Measurements from ENCODE around the gene MATCAP1.
A peak's percentile ranks its signal among the peaks of the same experiment; 100 is the strongest.

MATCAP1 gene

DNA sequence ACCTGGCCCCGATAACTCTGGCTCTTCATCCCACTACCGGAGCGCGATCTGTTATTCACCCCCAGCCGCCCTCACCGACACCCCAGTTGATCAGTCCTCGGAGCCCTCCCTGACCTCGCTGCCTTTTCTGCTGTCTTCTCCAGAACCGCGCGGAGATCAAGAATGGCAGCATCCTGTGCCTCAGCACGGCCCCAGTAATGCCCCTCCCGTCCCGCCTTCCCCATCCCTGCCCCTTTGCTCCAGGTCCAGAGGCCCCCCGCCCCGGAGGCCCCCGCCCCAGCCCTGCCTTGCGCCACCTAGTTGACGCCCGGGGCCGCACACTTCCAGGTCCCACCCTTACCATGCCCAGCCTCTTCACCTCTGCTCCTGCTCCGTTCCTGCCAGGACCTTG lies 16.0 kb upstream of the MATCAP1 start:
- Mint-ChIP-seq H3K27me3 (no peaks in the 10 kb centered on the region), H3K4me1 (ENCODE audit: low read depth) (peaks cover 12% of the 10 kb centered on the region), H3K27ac (no peak overlapping the region), H3K36me3 (ENCODE audit: low read depth) (peaks cover 44% of the 10 kb centered on the region), H3K9me3 (no peaks in the 10 kb centered on the region), H3K4me3 (no peak overlapping the region)

DNA sequence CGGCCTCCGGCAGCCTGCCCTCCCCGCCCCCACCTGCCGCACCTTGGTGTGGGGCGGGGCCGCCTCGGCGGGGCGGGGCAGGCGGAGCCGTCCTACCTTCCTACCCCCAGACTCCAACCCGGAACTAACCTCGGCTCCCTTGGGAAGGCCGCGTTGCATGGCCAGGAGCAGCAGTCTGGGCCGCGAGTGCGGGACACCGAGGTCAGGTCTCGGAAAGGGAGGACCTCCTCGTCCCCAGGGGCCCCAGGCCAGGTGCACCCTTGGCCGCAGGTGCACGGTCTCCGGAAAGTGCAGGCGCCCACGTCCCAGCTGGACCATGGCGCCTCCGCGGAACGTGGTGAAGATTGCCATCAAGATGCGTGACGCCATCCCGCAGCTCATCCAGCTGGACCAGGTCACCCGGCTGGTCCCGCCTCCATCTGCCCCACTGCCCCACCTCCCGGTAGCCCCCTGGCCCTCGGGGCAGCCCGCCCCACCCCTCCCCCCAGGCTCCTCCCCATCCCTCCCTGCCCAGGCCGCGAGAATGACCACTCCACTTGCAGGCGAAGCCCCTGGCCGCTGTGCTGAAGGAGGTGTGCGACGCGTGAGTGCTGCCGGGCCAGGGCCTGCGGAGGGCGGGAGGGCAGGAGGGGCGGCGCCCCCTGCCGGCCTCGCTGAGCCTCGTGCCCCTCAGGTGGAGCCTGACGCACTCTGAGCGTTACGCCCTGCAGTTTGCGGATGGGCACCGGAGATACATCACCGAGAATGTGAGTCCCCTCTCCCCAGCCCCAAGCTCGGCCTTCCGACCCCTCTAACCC lies 15.4 kb upstream of the MATCAP1 start, which contains the start of gene ELMO3:
Gene ELMO3 (plus strand): TSS at position 121 of the 797 bp plus-strand sequence. CDS start 196 bp downstream, at position 317.
- Mint-ChIP-seq H3K4me1 (ENCODE audit: low read depth) (peaks cover 17% of the 10 kb centered on the region), H3K27ac (no peak within 1 kb of the TSS), H3K36me3 (ENCODE audit: low read depth) (peaks cover 45% of the 10 kb centered on the region), H3K9me3 (no peaks in the 10 kb centered on the region), H3K4me3 (no peak within 1 kb of the TSS), H3K27me3 (no peaks in the 10 kb centered on the region)

DNA sequence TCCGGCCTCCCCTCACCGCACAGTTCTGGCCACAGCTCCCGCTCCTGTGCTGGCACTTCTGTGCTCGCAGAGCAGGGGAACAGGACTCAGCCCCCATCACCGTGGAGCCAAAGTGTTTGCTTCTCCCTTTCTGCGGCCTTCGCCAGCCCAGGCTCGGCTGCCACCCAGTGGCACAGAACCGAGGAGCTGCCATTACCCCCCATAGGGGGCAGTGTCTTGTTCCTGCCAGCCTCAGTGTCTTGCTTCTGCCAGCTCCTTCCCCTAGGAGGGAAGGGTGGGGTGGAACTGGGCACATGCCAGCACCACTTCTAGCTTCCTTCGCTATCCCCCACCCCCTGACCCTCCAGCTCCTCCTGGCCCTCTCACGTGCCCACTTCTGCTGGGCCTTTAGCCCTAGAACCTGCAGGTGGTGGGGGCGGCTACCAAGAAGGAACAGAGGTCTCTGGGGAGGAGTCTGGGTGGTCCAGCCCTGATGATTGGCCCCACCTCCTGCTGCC lies 14.5 kb upstream of the MATCAP1 start:
- Mint-ChIP-seq H3K4me3 (no peak overlapping the region), H3K27me3 (no peaks in the 10 kb centered on the region), H3K27ac (no peak overlapping the region), H3K9me3 (no peaks in the 10 kb centered on the region), H3K4me1 (ENCODE audit: low read depth) (peaks cover 26% of the 10 kb centered on the region), H3K36me3 (ENCODE audit: low read depth) (peaks cover 55% of the 10 kb centered on the region)

DNA sequence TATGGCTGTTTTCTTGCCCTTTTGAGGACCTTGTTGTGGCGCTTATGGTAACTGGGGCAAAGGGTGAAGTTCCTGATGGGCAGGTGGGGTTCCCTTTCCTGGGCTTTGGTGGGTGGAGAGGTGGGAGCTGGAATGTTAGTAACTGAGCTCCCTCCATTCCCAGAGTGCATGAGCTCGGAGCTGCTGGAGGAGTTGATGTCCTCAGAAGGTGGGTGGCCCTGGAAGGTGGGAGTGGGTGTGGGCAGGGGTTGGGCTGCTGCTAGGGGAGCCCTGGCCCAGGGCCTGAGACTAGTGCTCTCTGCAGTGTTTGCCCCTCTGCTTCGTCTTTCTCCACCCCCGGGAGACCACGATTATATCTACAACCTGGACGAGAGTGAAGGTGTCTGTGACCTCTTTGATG lies 13.9 kb upstream of the MATCAP1 start:
- no peak overlapping the region for H3K27ac Mint-ChIP-seq
- no peaks in the 10 kb centered on the region for H3K9me3 Mint-ChIP-seq
- peaks cover 59% of the 10 kb centered on the region for H3K36me3 Mint-ChIP-seq (ENCODE audit: low read depth)
- no peaks in the 10 kb centered on the region for H3K27me3 Mint-ChIP-seq
- peaks cover 30% of the 10 kb centered on the region for H3K4me1 Mint-ChIP-seq (ENCODE audit: low read depth)
- no peak overlapping the region for H3K4me3 Mint-ChIP-seq

DNA sequence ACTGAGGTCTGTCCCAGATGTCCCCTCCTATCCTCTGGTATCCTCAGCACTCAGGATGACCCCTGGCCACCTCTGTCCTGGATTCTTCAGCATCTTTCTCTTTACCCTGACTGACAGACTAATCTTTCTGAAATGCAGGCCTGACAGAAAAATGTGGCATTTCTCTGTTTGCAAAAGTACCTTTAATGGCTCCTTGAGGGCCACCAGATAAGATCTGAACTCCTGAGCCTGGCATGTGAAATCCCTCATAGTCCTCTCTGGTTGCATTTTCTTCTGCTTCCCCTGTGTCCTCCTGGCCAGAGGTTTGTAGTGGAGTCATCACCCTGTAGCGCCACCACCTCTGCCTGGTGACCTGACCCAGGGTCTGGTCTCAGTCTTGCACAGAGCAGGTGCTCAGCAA lies 13.1 kb upstream of the MATCAP1 start:
- Mint-ChIP-seq H3K4me3 (no peak overlapping the region), H3K4me1 (ENCODE audit: low read depth) (peaks cover 33% of the 10 kb centered on the region), H3K27me3 (no peaks in the 10 kb centered on the region), H3K27ac (no peak overlapping the region), H3K9me3 (no peaks in the 10 kb centered on the region), H3K36me3 (ENCODE audit: low read depth) (peaks cover 62% of the 10 kb centered on the region)

DNA sequence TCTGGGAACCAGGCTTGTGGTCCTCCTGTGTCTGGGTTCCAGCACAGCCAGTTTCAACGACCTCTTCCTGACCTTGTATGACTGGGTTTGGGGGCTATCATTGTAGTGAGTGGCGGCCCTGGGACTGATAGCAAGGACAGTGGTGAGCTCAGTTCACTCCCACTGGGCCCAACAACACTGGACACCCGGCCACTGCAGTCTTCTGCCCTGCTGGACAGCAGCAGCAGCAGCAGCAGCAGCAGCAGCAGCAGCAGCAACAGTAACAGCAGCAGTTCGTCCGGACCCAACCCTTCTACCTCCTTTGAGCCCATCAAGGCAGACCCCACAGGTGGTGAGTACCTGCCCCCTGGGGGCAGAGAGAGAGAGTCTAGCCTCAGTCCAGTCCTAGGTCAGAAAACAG lies 11.9 kb upstream of the MATCAP1 start:
- H3K27ac Mint-ChIP-seq: no peak overlapping the region
- no peaks in the 10 kb centered on the region for H3K27me3 Mint-ChIP-seq
- peaks cover 41% of the 10 kb centered on the region for H3K4me1 Mint-ChIP-seq (ENCODE audit: low read depth)
- H3K36me3 Mint-ChIP-seq (ENCODE audit: low read depth): peaks cover 61% of the 10 kb centered on the region
- no peaks in the 10 kb centered on the region for H3K9me3 Mint-ChIP-seq
- no peak overlapping the region for H3K4me3 Mint-ChIP-seq

DNA sequence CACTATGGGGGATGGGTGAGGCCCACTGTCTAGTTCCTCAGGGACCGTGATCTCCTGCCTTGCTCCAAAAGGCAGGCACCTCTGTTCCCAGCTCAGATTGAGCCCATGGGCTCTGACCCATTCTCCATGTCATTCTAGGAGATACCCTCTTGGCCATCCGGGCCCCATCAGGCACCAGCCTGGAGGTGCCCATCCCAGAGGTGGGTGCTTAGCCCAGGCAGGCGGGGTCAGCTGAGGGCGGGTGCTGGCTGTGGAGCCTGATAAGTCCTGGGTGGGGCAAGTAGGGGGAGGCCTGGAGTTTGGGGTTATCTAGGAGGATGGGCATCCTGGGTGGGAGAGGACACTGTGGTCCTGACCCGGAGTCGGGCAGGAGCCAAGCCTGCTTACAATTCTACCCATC lies 10.5 kb upstream of the MATCAP1 start:
- Mint-ChIP-seq H3K4me3 (peak overlapping the region; percentile 93), H3K36me3 (ENCODE audit: low read depth) (peaks cover 52% of the 10 kb centered on the region), H3K9me3 (no peaks in the 10 kb centered on the region), H3K27ac (peak overlapping the region; percentile 90), H3K27me3 (no peaks in the 10 kb centered on the region), H3K4me1 (ENCODE audit: low read depth) (peaks cover 41% of the 10 kb centered on the region)

DNA sequence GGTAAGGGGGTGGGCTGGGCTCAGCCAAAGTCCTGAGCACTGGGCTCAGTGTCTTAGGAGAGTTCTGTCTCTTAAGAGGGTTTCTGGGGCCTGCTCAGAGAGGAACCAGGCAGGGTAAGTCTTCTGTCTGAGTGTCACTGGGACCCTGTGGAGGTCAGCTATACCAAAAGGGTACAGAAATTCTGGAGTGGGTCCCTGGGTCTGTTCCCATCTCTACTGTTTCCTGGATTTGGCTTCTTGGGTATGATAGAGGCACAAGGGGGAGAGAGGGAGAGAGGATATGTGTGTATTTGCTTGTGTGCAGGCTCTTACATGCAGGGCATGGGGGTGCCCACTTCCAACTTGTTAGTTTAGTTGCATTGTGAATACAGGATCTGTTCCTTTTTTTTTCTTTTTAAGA lies 9.8 kb upstream of the MATCAP1 start:
- H3K27me3 Mint-ChIP-seq: no peaks in the 10 kb centered on the region
- peaks cover 52% of the 10 kb centered on the region for H3K36me3 Mint-ChIP-seq (ENCODE audit: low read depth)
- H3K4me1 Mint-ChIP-seq (ENCODE audit: low read depth): peaks cover 41% of the 10 kb centered on the region
- H3K27ac Mint-ChIP-seq: peak overlapping the region; percentile 90
- peak overlapping the region; percentile 93 for H3K4me3 Mint-ChIP-seq
- H3K9me3 Mint-ChIP-seq: no peaks in the 10 kb centered on the region

DNA sequence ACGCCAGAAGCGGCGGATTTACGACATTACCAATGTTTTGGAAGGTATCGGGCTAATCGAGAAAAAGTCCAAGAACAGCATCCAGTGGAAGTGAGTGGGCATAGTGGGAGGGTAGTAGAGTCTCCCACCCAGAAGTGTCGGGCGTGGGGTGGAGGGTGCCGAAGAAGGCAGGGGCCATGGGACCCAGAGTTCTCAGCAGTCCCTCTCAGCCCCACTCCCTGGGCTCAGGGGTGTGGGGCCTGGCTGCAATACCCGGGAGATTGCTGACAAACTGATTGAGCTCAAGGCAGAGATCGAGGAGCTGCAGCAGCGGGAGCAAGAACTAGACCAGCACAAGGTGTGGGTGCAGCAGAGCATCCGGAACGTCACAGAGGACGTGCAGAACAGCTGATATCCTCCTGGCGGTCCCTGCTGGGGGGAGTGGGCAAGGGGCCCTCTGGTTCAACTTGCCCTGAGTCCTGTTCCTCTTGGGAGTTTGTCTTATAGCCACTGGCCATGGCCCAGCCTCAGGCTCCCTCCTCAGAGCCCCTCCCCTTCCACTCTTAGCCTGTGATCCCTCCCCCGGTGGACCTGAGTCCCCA lies 9.1 kb upstream of the MATCAP1 start:
- Mint-ChIP-seq H3K27me3 (no peaks in the 10 kb centered on the region), H3K27ac (peak overlapping the region; percentile 90), H3K9me3 (no peaks in the 10 kb centered on the region), H3K4me1 (ENCODE audit: low read depth) (peaks cover 41% of the 10 kb centered on the region), H3K36me3 (ENCODE audit: low read depth) (peaks cover 46% of the 10 kb centered on the region), H3K4me3 (peak overlapping the region; percentile 93)

DNA sequence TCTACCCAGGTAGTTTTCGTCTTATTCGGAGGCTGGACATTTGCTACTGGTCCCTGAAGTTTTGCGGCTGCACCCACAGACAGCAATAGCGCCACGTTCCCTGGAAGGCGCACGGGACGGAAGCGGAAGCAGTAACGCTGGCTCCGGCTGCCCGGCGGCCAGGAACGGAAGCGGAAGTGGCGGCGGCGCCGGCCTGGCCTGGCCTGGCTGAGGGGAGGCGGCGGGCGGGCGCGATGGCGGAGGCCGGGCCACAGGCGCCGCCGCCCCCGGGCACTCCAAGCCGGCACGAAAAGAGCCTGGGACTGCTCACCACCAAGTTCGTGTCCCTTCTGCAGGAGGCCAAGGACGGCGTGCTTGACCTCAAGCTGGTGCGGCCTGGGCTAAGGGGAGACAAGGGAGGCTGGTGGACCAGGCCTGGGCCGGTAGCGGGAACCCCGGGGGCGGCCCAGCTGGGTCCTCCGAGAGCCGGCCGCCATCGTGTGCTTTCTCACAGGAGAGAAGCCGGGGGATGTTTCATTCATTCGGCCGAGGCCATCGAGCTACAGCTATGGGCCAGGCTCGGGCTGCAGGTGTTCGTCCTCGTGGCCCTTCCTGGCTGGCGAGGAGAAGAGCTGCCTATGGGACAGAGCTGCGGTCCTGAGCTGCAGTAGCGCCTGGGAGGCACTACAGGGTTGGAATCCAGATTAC lies 8.4 kb upstream of the MATCAP1 start, which contains the start of gene E2F4:
Gene E2F4 (plus strand): TSS at position 161 of the 687 bp plus-strand sequence. CDS start 73 bp downstream, at position 234.
- peaks cover 41% of the 10 kb centered on the region for H3K36me3 Mint-ChIP-seq (ENCODE audit: low read depth)
- H3K4me3 Mint-ChIP-seq: peak within 1 kb of the TSS; percentile 93
- peaks cover 41% of the 10 kb centered on the region for H3K4me1 Mint-ChIP-seq (ENCODE audit: low read depth)
- H3K9me3 Mint-ChIP-seq: no peaks in the 10 kb centered on the region
- peak within 1 kb of the TSS; percentile 90 for H3K27ac Mint-ChIP-seq
- H3K27me3 Mint-ChIP-seq: no peaks in the 10 kb centered on the region

DNA sequence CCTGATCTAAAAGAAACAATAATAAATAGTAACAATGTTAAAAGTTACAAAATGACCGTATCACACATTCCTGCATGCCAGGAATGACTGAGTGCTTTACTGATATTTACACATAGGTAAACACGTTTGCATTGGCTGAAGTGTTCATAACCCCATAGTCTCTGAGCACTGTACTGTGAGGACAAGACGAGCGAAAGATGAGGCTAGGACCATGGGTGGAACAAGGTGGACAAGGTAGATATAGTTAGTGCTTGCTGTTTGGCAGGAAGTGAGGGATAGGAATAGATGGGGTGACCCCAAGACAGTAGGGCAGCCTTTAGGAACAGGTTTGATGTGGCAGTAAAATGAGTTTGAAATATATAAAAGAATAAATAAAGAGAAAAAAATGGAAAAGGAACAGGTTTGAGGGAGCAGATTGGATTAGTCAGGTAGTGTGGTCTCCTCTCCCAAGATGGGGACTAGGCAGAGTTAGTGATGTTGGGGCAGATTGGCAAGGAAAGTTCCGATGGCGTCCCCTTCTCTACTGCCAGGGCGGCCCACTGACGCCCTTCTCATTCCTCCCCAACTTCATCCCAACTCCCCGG lies 7.7 kb upstream of the MATCAP1 start:
- Mint-ChIP-seq H3K4me1 (ENCODE audit: low read depth) (peaks cover 40% of the 10 kb centered on the region), H3K27me3 (peaks cover 4% of the 10 kb centered on the region), H3K9me3 (no peaks in the 10 kb centered on the region), H3K4me3 (peak overlapping the region; percentile 93), H3K36me3 (ENCODE audit: low read depth) (peaks cover 34% of the 10 kb centered on the region), H3K27ac (peak overlapping the region; percentile 78)

DNA sequence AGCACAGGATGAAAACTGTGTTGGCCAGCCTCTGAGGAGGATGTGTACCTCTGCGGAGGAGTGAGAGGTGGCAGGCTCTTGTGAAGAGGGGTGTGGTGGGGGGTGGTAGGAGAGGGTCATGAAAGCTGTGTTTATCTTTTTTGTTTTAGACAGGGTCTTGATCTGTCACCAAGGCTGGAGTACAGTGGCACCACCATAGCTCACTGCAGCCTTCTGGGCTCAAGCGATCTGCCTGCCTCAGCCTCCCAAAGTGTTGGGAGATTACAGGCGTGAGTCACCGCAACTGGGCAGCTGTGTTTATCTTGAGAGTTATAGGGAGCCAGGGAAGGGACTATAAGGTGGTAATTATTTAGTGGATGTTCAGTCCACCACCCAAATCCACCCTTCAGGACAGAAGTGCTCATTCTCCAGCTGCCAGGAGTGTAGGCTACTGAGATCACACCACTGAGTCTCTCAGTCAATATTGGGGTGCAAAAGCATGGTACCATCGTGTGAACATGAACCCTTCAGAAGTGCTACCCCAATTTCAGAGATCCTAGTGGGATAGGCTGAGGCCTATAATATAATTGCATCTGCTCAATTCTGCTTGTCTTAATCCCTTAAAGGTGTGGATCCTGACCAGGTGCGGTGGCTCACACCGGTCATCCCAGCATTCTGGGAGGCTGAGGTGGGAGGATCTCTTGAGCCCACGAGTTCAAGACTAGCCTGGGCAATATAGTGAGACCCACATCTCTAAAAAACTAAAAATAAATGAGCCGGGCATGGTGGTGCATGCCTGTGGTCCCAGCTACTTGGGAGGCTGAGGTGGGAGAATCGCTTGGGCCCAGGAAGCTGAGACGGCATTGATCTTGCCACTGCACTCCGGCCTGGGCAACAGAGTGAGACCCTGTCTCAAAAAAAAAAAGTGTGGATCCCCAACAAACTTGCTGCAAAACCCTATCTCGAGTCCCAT lies 7.0 kb upstream of the MATCAP1 start:
- peaks cover 37% of the 10 kb centered on the region for H3K4me1 Mint-ChIP-seq (ENCODE audit: low read depth)
- peaks cover 27% of the 10 kb centered on the region for H3K36me3 Mint-ChIP-seq (ENCODE audit: low read depth)
- peaks cover 4% of the 10 kb centered on the region for H3K27me3 Mint-ChIP-seq
- H3K9me3 Mint-ChIP-seq: no peaks in the 10 kb centered on the region
- peak overlapping the region; percentile 93 for H3K4me3 Mint-ChIP-seq
- H3K27ac Mint-ChIP-seq: peak overlapping the region; percentile 78

DNA sequence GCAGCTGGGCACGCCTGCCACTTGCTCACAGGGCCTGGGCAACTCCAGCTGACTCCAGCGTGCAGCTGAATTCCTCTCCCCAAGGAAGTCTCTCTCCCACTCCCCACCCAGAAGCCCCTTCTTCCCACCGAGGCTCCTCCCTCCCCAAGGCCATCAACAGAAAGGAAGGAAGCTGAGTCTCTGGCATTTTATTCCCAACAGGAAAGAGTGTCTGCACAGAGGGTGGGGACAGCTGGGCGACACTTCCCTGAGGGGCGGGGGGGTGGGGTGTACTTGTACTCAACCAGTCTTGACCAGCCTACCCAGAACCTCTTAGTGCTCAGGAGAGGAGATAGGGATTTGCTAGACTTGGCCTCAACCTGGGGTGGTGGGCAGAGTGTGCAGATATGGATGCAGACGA lies 6.3 kb upstream of the MATCAP1 start, which contains the start of gene EXOC3L1:
Gene EXOC3L1 (minus strand): TSS at position 96 of the 400 bp plus-strand sequence. CDS start 460 bp downstream, outside the sequence.
- H3K9me3 Mint-ChIP-seq: no peaks in the 10 kb centered on the region
- H3K4me3 Mint-ChIP-seq: no peak within 1 kb of the TSS
- peaks cover 21% of the 10 kb centered on the region for H3K36me3 Mint-ChIP-seq (ENCODE audit: low read depth)
- no peak within 1 kb of the TSS for H3K27ac Mint-ChIP-seq
- H3K4me1 Mint-ChIP-seq (ENCODE audit: low read depth): peaks cover 40% of the 10 kb centered on the region
- H3K27me3 Mint-ChIP-seq: peaks cover 11% of the 10 kb centered on the region

DNA sequence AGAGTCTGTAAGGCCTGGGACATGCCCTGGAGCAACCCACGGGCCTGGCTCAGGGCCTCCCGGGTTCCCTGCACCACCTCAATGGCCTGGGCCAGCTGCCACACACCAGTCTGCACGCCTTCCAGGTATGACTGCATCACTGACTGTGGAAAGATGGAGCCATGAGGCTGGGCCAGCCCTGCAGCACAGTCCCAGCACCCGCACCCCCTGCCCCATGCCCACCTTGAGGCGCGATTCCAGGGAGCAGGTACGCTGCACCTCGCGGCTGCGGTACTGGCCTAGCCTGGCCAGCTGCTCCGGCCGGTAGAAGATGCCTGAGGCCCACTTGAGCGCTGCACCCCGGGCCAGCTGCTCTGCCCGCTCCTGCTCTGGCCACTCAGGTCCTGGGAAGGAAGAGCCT lies 5.0 kb upstream of the MATCAP1 start:
- H3K27ac Mint-ChIP-seq: no peak overlapping the region
- peaks cover 13% of the 10 kb centered on the region for H3K36me3 Mint-ChIP-seq (ENCODE audit: low read depth)
- peaks cover 12% of the 10 kb centered on the region for H3K27me3 Mint-ChIP-seq
- peaks cover 34% of the 10 kb centered on the region for H3K4me1 Mint-ChIP-seq (ENCODE audit: low read depth)
- H3K9me3 Mint-ChIP-seq: no peaks in the 10 kb centered on the region
- no peak overlapping the region for H3K4me3 Mint-ChIP-seq

Data from stimulated activated naive CD8-positive, alpha-beta T cell treated with anti-CD3 and anti-CD28 coated beads, Interleukin-15, Interleukin-2, amounts not matched to agents 100 ng/mL and 50 ng/mL, for 24 hours (primary cell).